HG03469 (cell line): ENCODE results near the gene NLRP6.
"Not testable (repeated sequence)": the region's sequence is repeated elsewhere in the genome, so short reads cannot be mapped to it uniquely, and the experiment has no call there.

Experiments
- ATAC-seq: cut with Tn5 transposase; IDR thresholded peaks from one replicate; pipeline ENCODE4 v1.9.1; 2021; ENCODE audit warnings: mild to moderate bottlenecking, moderate library complexity, moderate number of reproducible peaks; ENCODE audit not compliant: unreplicated experiment

NLRP6 gene

GRCh38 chr11:319121-319887, 41.1 kb downstream of the NLRP6 start:
- not testable (repeated sequence) for ATAC-seq

DNA sequence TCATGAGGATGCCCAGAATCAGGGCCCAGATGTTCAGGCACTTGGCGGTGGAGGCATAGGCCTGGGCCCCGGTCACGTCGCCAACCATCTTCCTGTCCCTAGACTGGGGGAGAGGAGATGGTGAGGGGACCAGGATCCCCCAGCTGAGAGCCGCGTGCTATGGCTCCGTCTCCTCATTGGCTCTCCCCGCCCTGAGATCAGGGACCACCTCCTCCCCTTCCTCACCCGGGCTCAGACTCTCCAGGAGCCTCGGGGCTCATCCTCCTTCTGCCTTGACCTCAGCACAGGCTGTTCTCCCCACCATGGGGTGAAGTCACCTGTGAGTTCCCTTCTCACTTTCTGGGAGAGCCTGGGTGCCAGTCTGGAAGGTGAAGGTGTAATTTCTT, 41.7 kb downstream of the NLRP6 start:
- ATAC-seq, result not testable (repeated sequence)

DNA sequence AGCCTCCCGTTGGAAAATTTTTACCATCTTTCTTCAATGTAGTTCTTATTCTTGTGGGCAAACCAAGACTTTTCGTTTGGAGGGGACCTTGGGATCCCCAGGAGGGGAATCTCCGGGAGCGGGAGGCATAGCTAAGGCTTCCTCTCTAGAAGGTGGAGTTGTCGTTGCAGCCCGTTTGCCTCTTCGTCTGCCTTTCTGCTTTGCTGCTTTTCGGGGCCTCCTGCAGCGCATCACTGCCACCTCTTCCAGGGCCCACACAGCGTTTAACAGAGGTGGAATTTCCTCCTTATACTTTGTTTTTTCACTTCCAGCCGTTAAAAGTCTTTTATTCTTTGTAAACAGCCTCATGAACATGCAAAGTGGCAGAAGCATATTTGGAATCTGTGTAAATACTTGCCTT, 45.9 kb downstream of the NLRP6 start:
- no peak for ATAC-seq

- not testable (repeated sequence) for ATAC-seq
These were observed 46.6 kb downstream of the NLRP6 start for GRCh38 chr11:324593-325517.

DNA sequence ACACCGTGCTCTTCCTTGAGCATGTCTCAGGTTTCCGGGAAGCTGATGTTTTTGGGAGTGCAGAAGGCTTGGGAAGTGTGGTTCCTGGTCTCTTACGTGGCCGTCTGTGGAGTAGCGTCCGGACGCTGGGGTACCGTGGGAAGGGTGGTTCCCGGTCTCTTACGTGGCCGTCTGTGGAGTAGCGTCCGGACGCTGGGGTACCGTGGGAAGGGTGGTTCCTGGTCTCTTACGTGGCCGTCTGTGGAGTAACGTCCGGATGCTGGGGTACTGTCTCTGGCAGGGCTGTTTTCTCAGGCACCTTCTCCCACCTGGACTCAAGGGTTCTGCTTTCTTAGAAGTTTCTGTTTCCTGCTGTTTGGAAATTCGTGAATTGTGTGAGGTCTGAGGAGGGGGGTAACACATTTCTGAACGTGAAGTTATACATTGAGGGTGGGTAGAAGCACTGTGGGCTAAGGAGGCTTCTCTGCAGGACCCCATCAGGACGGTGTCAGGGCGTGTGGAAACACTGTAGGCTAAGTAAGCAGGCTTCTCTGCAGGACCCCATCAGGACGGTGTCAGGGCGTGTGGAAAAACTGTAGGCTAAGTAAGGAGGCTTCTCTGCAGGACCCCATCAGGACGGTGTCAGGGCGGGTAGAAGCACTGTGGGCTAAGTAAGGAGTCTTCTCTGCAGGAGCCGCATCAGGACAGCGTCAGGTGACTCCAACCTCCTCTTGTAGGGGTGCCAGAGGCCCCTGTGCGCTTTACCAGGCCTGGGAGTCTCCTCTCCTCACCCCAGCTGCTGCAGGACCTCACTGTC, 47.8 kb downstream of the NLRP6 start:
- no peak for ATAC-seq

- ATAC-seq, result no peak
These were observed 48.3 kb downstream of the NLRP6 start for GRCh38 chr11:326592-326841.

- ATAC-seq, result peak; percentile 39
These were observed 48.8 kb downstream of the NLRP6 start for GRCh38 chr11:326842-327580.

DNA sequence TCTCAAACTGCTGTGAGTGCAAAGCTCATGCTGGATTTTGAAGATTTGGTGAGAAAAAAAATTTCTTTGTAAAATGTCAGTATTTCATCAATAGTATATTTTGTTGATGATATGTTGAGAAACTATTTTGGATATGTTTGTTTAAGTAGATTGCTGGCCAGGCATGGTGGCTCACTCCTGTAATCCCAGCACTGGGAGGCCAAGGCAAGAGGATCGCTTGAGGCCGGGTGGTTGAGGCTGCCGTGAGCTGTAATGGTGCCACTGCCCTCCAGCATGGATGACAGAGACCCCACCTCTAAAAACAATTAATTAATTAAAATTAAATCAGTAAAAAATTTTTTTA, 49.3 kb downstream of the NLRP6 start:
- no peak for ATAC-seq

GRCh38 chr11:328012-328411, 49.8 kb downstream of the NLRP6 start:
- no peak for ATAC-seq

DNA sequence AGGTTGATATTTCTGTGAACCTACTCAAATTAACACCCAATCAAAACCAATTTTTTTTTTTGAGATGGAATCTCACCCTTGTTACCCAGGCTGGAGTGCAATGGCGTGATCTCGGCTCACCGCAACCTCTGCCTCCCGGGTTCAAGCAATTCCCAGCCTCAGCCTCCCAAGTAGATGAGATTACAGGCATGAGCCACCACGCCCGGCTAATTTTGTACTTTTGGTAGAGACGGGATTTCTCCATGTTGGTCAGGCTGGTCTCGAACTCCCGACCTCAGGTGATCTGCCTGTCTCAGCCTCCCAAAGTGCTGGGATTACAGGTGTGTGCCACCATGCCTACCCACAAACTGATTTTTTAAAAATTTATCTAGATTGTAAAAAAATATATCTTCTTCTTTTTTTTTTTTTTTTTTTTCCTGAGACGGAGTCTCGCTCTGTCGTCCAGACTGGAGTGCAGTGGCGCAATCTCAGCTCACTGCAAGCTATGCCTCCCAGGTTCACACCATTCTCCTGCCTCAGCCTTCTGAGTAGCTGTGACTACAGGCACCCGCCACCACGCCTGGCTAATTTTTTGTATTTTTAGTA, 50.4 kb downstream of the NLRP6 start:
- ATAC-seq, result not testable (repeated sequence)

DNA sequence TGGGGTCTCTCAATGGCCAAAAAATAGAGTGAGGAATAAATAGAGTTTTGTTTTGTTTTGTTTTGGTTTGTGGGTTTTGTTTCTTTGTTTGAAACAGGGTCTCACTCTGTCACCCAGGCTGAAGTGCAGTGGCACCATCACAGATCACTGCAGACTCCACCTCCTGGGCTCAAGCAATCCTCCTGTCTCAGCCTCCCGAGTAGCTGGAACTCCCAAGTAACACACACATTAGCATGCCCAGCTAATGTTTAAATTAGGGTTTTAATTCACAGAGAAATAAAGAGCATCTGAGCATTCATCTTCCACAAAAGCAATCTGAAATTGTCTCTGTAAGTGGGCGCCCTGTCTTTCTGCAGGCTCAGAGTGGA, 51.7 kb downstream of the NLRP6 start:
- ATAC-seq, result no peak

DNA sequence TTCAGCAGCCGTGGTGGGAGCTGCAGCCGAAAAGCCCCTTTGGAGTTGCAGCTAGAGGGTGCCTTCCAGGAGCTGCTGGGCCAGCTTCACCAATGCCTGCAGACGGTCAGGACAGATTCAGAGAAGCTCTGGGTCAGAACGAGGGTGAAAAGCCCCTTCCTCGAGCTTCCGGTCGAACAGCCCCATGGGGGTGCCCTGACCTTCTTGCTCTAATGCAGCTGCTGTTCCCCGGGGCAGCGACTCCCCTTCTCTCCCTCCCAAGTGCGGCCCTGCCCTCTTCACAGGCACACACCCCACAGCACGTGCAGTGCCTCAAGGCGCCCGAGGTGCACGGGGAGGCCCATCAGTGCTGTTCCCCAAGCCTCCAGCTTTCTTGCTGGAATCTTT, 52.1 kb downstream of the NLRP6 start:
- no peak for ATAC-seq

- ATAC-seq, result no peak
These were observed 52.6 kb downstream of the NLRP6 start for GRCh38 chr11:330694-331357.

DNA sequence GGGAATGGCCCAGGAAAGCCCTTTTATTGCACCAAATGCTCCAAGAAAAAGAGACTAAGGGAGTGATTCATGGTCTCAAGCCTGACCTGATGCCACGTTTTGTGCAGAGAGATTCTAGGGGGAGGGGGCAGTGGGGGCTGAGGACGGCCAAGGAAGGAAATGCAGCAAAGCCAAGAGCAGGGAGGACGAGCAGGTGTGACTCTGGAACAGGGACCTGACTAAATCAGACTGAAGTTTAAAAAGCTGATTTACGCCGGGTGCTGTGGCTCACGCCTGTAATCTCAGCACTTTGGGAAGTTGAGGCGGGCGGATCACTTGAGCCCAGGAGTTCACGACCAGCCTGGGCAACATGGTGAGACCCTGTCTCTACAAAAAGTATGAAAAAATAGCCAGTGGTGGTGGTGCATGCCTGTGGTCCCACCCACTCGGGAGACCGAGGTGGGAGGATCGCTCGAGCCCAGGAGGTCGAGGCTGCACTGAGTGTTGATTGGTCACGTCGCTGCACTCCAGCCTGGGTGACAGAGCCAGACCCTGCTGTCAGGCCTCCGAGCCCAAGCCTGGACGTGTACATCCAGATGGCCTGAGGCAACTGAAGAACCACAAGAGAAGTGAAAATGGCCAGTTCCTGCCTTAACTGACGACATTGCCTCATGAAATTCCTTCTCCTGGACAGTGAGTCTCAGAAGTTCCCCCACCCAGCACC, 53.3 kb downstream of the NLRP6 start:
- no peak for ATAC-seq

GRCh38 chr11:332651-333480, 54.7 kb downstream of the NLRP6 start:
- no peak for ATAC-seq

- ATAC-seq, result not testable (repeated sequence)
These were observed 55.5 kb downstream of the NLRP6 start for GRCh38 chr11:333616-334263.

GRCh38 chr11:334264-334994, 56.2 kb downstream of the NLRP6 start:
- no peak for ATAC-seq
